Measurements from ENCODE around the gene RTP5. TPM values are rescaled to one million over a fixed set of nuclear protein-coding genes. Genes with fewer than 3 reads are reported as not detected.

Gene RTP5
- total RNA-seq, 1 donor from 2014 or later: not detected

DNA sequence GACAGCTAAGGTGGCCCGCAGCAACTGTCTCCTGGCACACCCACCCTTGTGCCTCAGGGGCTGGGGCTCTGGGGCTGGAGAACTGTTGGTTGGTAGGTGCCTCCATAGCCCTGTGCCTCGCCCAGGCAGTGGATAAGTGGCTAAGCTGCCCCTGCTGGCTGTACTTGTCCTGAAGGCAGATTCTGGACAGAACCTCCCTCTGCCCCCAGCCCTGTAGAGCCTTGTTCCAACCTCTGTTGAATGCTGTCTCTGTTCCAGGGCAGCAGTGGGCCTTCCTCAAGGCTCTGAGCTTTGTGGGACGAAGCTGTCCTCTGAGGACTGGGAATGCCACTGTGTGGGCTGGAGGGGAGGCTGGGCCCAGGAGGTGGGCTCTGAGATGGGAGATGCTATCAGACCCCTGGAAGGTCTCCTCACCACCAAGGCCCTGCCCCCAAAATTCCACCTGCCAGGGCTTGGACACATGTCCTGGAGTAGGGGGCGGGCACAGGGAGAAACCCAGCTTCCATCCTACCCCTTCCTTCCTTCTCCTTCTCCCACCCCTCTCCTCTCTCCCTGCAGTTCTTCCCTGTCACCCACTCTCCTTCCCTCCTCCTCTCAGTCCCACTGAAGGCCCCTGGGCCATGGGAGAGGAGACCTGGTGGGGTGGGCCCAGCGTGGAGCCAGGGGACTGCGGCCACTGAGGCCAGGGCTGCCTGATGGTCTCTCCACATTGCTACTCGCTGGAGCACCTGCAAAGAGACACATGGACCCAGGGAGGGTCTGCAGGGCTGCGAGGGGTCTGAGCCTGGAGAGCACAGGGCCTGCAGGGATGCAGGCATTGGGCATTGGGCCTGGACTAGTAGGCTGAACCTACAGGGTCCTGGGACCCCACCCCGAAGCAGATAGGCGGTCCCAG is 9.1 kb upstream of the RTP5 start:
- Mint-ChIP-seq H3K9me3 (ENCODE audit: unreplicated experiment) (peaks cover 15% of the 10 kb centered on the region), H3K27me3 (ENCODE audit: unreplicated experiment) (peaks cover 9% of the 10 kb centered on the region), H3K36me3 (ENCODE audit: unreplicated experiment) (peaks cover 15% of the 10 kb centered on the region), H3K4me3 (ENCODE audit: unreplicated experiment) (no peak overlapping the region), H3K27ac (ENCODE audit: unreplicated experiment) (no peak overlapping the region), H3K4me1 (ENCODE audit: low read depth, unreplicated experiment) (peaks cover 16% of the 10 kb centered on the region)
- peak; percentile 22 for DNase-seq
- TF ChIP-seq, protein P1, sequence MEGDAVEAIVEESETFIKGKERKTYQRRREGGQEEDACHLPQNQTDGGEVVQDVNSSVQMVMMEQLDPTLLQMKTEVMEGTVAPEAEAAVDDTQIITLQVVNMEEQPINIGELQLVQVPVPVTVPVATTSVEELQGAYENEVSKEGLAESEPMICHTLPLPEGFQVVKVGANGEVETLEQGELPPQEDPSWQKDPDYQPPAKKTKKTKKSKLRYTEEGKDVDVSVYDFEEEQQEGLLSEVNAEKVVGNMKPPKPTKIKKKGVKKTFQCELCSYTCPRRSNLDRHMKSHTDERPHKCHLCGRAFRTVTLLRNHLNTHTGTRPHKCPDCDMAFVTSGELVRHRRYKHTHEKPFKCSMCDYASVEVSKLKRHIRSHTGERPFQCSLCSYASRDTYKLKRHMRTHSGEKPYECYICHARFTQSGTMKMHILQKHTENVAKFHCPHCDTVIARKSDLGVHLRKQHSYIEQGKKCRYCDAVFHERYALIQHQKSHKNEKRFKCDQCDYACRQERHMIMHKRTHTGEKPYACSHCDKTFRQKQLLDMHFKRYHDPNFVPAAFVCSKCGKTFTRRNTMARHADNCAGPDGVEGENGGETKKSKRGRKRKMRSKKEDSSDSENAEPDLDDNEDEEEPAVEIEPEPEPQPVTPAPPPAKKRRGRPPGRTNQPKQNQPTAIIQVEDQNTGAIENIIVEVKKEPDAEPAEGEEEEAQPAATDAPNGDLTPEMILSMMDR (IDR thresholded peaks at IDR 0.05; ENCODE audit: partially characterized antibody, unreplicated experiment): no peak

DNA sequence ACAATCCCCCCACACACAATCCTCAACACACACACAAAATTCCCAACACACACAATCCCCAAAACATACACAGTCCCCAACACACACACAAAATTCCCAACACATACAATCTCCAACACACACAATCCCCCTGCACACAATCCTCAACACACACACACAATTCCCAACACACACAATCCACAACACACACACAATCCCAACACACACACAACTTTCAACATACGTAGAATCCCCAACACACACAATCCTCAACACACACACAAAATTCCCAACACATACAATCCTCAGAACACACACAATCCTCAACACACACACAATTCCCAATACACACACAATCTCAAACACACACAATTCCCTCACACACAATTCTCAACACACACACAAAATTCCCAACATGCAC is 8.3 kb upstream of the RTP5 start:
- peaks cover 22% of the 10 kb centered on the region for H3K4me1 Mint-ChIP-seq (ENCODE audit: low read depth, unreplicated experiment)
- peaks cover 20% of the 10 kb centered on the region for H3K36me3 Mint-ChIP-seq (ENCODE audit: unreplicated experiment)
- H3K4me3 Mint-ChIP-seq (ENCODE audit: unreplicated experiment): no peak overlapping the region
- peaks cover 18% of the 10 kb centered on the region for H3K9me3 Mint-ChIP-seq (ENCODE audit: unreplicated experiment)
- H3K27me3 Mint-ChIP-seq (ENCODE audit: unreplicated experiment): peaks cover 11% of the 10 kb centered on the region
- no peak overlapping the region for H3K27ac Mint-ChIP-seq (ENCODE audit: unreplicated experiment)
- TF ChIP-seq, protein P1 (IDR thresholded peaks at IDR 0.05; ENCODE audit: partially characterized antibody, unreplicated experiment): no peak
- DNase-seq: no peak

DNA sequence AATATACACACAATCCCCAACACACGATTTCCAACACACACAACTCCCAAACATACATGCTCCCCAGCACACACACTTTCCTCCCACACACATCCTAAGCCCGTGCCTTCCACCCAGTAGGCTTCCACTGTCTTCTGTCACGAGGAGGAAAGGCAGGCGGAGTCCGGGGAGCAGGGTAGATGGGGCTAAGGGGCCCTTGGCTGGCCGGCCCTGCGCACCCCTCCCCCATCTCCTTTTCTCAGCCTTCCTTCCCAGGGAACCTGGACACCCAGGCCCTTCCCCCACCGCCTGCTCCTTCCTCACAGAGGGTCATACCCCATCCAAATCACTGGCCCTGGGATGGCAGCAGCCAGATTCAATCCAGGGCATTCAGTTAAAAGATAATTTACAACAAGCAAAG is 7.4 kb upstream of the RTP5 start:
- Mint-ChIP-seq H3K9me3 (ENCODE audit: unreplicated experiment) (peaks cover 18% of the 10 kb centered on the region), H3K36me3 (ENCODE audit: unreplicated experiment) (peaks cover 20% of the 10 kb centered on the region), H3K4me1 (ENCODE audit: low read depth, unreplicated experiment) (peaks cover 22% of the 10 kb centered on the region), H3K27ac (ENCODE audit: unreplicated experiment) (no peak overlapping the region), H3K4me3 (ENCODE audit: unreplicated experiment) (no peak overlapping the region), H3K27me3 (ENCODE audit: unreplicated experiment) (peaks cover 11% of the 10 kb centered on the region)
- TF ChIP-seq, protein P1 (IDR thresholded peaks at IDR 0.05; ENCODE audit: partially characterized antibody, unreplicated experiment): no peak
- DNase-seq: peak; percentile 16

DNA sequence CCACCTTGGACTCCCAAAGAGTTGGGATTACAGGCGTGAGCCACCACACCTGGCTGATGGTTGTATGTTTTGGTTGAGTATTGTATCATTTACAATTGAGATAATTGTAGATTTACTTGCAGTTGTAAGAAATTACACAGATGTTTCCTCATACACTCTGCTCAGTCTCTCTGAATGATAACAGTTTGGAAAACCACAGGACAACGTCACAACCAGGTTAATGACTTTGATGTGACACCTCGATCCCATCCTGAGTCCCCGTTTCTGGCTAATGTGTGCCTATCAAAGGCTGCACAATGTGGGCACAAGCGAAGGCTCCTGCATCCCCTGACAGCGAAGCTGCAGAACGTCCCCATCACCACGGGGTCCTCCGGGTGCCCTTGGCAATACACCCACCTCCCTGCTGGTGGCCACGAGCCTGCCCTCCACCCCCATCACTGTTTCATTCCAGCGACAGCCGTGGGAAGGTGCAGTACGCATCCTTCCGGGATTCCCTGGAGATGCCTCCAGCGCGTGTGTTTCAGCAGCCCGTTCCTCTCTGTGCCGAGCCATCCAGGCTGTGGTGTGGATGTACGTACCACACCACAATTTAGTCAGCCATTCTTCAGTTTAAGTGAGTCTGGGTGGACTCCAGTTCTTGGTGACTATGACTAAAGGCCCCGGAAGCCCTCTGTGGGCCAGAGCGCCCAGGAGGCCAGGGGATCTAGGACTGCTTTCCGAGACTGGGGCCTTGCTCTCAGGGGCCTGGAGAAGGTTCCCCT is 6.6 kb upstream of the RTP5 start:
- DNase-seq: peak; percentile 20
- Mint-ChIP-seq H3K27ac (ENCODE audit: unreplicated experiment) (no peak overlapping the region), H3K36me3 (ENCODE audit: unreplicated experiment) (peaks cover 20% of the 10 kb centered on the region), H3K4me3 (ENCODE audit: unreplicated experiment) (no peak overlapping the region), H3K9me3 (ENCODE audit: unreplicated experiment) (peaks cover 18% of the 10 kb centered on the region), H3K27me3 (ENCODE audit: unreplicated experiment) (peaks cover 11% of the 10 kb centered on the region), H3K4me1 (ENCODE audit: low read depth, unreplicated experiment) (peaks cover 22% of the 10 kb centered on the region)
- TF ChIP-seq, protein P1 (IDR thresholded peaks at IDR 0.05; ENCODE audit: partially characterized antibody, unreplicated experiment): no peak

All from glutamatergic neuron (in vitro differentiated cells).